Fibroblast of peridontal ligament (primary cell): Measurements from ENCODE around the gene ZFYVE9.
"Not testable (repeated sequence)": the region's sequence is repeated elsewhere in the genome, so short reads cannot be mapped to it uniquely, and the experiment has no call there.

ENCODE experiments used
- DNase-seq: peaks from one replicate; pipeline ENCODE4 v3.0.0-alpha.2; 2010; ENCODE audit errors: extremely low read depth

ZFYVE9 gene

GRCh38 chr1:52369851-52370250 is 228.0 kb downstream of the ZFYVE9 start:
- DNase-seq = not testable (repeated sequence)

- no peak for DNase-seq
Measured at GRCh38 chr1:52385376-52385775, 243.5 kb downstream of the ZFYVE9 start.

GRCh38 chr1:52386458-52386857 is 244.6 kb downstream of the ZFYVE9 start:
- no peak for DNase-seq

- no peak for DNase-seq
Measured at GRCh38 chr1:52393174-52393573, 251.3 kb downstream of the ZFYVE9 start.
